ENCODE measurements around the gene TLR8.

GRCh38 chrX:12967711-12968465, 61.5 kb downstream of the TLR8 start:
- TF ChIP-seq CTCF (IDR thresholded peaks at IDR 0.05) = no peak
- no peak for TF ChIP-seq POLR2A (IDR thresholded peaks at IDR 0.05)

Measured in heart left ventricle (tissue), 13 donors.